Amniotic stem cell (primary cell): ENCODE measurements around the gene FKBP2.

Experiments used
- DNase-seq: peaks from one replicate; lab custom pipeline; 2025; lab: John Stamatoyannopoulos, UW

FKBP2 gene

GRCh38 chr11:64219755-64220154, 21.1 kb upstream of the FKBP2 start:
- DNase-seq, result no peak

GRCh38 chr11:64220271-64220670, 20.6 kb upstream of the FKBP2 start:
- no peak for DNase-seq

- no peak for DNase-seq
These were observed 20.1 kb upstream of the FKBP2 start for GRCh38 chr11:64220798-64221197.

- DNase-seq, result no peak
These were observed 18.3 kb upstream of the FKBP2 start for GRCh38 chr11:64222651-64223000.

- no peak for DNase-seq
These were observed 17.8 kb upstream of the FKBP2 start for GRCh38 chr11:64223001-64223651.

- no peak for DNase-seq
These were observed 16.6 kb upstream of the FKBP2 start for GRCh38 chr11:64224151-64224890.

GRCh38 chr11:64224891-64225607, 15.8 kb upstream of the FKBP2 start:
- DNase-seq, result no peak

- DNase-seq, result peak; percentile 15
These were observed 15.0 kb upstream of the FKBP2 start, which contains the start of the genes NUDT22 and TRPT1 for GRCh38 chr11:64225608-64226506. TSS of gene NUDT22 (plus strand) at chr11:64226274. CDS start at chr11:64226653, 379 bp downstream. TSS of gene TRPT1 (minus strand) at chr11:64226186. CDS start at chr11:64225860, 326 bp downstream.

GRCh38 chr11:64226507-64227051, 14.3 kb upstream of the FKBP2 start:
- DNase-seq, result no peak

- no peak for DNase-seq
These were observed 13.4 kb upstream of the FKBP2 start for GRCh38 chr11:64227405-64227956.

GRCh38 chr11:64229090-64229743, 11.7 kb upstream of the FKBP2 start:
- no peak for DNase-seq

GRCh38 chr11:64229744-64230170, 11.1 kb upstream of the FKBP2 start:
- no peak for DNase-seq

GRCh38 chr11:64230171-64230984, 10.5 kb upstream of the FKBP2 start, which contains the start of gene DNAJC4:
TSS of gene DNAJC4 (plus strand) at chr11:64230548. CDS start at chr11:64230855, 307 bp downstream.
- peak; percentile 74 for DNase-seq

GRCh38 chr11:64230985-64231365, 9.9 kb upstream of the FKBP2 start:
- DNase-seq, result no peak

- DNase-seq, result no peak
These were observed 9.3 kb upstream of the FKBP2 start for GRCh38 chr11:64231546-64231945.

GRCh38 chr11:64232182-64232966, 8.5 kb upstream of the FKBP2 start:
- no peak for DNase-seq

- no peak for DNase-seq
These were observed 8.0 kb upstream of the FKBP2 start for GRCh38 chr11:64232967-64233315.

- no peak for DNase-seq
These were observed 6.8 kb upstream of the FKBP2 start, which contains the start of gene VEGFB for GRCh38 chr11:64233913-64234586. TSS of gene VEGFB (plus strand) at chr11:64234584. CDS start at chr11:64234834, 250 bp downstream.
